DMS 273 (cell line): ENCODE data around the gene ADAMTS7.
"Not testable (repeated sequence)": the region's sequence is repeated elsewhere in the genome, so short reads cannot be mapped to it uniquely, and the experiment has no call there.

Source experiments
- DNase-seq: peaks from one replicate; lab custom pipeline; 2025; ENCODE audit not compliant: unreplicated experiment; lab: John Stamatoyannopoulos, UW

Gene ADAMTS7

DNA sequence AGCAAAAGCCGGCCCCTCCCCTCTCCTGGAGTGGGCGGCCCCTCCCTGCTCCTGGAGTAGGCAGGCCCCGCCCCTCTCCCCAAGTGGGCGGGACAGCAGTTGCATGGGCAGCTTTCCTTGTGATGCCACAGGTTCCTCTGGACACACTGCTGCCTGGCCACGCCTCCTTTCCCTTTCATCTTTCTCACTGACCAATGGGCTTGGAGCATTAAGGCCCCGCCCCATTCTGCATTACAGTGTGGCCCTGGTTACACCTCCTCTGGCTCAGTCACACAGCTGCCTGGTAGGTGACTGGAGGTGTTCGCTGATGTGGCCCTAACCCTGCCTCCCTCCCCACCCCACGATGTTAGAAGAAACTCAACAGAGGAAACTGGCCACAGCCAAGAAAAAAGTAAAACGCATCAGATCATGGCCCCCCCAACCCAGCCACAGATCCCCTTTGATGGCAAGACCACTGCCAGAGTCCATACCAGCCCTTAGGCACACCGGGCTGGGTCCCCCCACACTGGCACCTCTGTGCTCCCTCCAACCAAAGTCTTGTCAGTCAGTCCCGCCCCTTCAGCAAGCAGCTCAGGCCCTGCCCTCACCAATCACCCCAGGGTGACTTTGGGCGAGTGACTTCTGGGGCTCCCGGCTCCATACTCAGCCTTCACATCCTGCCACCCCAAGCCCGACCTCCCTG, 84.3 kb downstream of the ADAMTS7 start:
- peak; percentile 54 for DNase-seq

DNA sequence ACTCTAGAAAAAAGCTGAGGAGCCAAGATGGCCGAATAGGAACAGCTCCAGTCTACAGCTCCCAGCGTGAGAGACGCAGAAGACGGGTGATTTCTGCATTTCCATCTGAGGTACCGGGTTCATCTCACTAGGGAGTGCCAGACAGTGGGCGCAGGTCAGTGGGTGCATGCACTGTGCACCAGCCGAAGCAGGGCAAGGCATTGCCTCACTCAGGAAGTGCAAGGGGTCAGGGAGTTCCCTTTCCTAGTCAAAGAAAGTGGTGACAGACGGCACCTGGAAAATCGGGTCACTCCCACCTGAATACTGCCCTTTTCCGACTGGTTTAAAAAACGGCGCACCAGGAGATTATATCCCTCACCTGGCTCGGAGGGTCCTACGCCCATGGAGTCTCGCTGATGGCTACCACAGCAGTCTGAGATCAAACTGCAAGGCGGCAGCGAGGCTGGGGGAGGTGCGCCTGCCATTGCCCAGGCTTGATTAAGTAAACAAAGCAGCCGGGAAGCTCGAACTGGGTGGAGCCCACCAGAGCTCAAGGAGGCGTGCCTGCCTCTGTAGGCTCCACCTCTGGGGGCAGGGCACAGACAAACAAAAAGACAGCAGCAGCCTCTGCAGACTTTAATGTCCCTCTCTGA, 91.3 kb downstream of the ADAMTS7 start:
- DNase-seq = not testable (repeated sequence)

DNA sequence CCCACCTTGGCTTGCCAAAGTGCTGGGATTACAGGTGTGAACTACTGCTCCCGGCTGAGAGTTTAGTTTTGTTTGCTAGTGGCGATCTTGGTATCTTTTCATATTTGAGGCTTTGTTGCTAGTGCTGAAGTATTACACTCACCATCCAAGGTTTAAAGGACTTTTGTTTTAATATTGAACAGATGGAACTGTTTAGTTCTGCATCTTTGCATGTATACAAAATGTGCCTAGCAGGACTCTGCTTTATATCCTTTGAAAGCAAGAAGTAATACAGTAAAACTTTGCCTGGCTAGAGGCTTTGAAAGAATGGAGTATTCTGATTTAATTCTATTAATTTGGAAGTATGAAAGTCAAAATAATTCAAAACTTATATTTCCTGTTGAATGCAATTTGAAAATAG, 92.4 kb downstream of the ADAMTS7 start:
- DNase-seq = no peak

DNA sequence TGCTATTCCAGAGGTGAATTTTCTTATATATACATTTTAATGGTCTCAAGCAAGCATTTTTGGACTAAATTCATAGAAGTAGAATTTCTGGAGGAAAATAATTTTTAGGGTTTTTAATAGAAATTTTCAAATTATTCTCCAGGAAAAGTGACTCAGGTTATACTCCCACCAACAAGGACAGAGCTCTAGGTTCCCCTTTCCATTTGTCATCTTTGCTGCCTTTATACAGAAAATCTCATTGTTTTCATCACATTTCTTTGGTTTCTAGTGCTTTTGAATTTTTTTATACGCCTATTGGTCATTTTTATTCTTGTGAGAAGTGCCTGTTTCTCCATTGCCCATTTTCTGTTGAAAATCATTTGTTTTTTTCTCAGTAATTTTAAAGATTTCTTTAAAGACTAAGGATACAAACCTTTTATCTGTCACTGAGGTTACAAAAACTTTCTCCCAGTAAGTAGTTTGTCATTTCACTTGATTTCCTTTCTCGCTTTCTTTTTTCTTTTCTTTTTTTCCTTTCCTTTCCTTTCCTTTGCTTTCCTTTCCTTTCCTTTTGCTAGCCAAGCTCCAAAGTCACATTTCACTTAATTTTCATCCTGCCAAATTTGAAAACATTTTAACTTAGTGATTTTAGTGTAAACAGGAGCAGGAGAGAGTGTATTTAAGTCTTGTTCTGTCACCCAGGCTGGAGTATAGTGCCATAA, 93.2 kb downstream of the ADAMTS7 start:
- no peak for DNase-seq

DNA sequence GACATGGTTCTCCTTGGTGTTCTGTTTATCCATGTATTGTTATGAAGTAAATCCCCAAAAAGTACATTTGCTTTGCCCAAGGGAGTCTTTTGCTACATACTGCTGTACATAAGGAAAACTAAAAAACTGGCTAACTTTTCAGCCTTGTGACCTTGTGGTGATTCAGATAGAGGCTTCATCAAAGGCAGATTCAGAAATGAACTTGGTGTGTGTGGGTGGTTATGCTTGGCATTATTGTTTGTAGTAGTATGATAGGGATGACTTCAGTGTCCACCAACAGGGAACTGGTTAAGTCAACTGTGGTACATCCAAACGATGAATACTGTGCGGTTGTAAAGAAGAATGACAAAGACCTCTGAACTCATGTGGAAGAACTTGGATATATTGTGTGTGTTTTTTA, 94.6 kb downstream of the ADAMTS7 start:
- DNase-seq = no peak

DNA sequence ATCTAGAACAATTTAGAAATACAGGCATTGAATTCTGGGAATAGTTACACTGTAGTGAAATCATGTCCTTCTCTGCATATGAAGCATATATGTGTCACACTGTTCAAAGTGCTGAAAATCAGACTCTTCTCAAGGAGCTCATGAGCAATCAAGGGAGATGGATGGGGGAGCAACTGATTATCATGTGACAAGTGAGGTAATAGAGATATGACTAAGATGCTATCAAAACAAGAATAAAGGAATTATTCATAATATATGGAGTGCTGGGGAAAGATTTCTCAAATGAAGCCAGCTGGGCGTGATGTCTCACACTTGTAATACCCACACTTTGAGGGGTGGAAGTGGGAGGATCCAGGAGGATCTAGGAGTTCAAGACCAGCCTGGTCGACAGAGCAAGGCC, 95.3 kb downstream of the ADAMTS7 start:
- DNase-seq = no peak

DNA sequence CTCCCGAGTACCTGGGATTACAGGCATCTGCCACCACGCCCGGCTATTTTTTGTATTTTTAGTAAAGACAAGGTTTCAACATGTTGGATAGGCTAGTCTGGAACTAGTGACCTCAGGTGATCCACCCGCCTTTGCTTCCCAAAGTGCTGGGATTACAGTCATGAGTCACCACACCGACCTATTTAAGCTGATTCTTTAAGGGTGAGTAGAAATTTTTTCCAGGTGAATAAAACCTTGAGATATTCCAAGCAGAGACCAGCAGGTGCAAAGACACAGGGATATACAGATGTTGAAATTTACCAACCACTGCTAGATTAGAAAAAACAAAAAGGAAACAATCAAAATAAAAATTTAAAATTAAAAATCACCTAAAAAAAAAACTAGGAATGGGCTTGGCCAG, 95.8 kb downstream of the ADAMTS7 start:
- DNase-seq = no peak

DNA sequence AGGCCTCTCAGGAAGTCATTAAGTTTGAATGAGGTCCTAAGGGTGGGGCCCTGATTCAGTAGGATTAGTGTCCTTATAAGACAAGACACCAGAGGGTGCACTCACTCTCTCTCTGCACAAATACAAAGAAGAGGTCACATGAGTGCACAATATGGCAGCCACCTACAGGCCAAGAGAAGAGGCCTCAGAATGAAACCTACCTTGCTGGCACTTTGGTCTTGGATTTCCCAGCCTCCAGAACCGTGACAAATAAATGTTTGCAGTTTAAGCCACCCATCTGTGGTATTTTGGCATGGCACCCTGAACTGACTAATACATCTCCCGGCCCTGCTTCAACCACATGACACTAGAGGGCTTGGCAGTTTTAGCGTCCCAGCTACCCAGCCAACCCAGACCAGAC, 96.4 kb downstream of the ADAMTS7 start:
- DNase-seq = peak; percentile 24

DNA sequence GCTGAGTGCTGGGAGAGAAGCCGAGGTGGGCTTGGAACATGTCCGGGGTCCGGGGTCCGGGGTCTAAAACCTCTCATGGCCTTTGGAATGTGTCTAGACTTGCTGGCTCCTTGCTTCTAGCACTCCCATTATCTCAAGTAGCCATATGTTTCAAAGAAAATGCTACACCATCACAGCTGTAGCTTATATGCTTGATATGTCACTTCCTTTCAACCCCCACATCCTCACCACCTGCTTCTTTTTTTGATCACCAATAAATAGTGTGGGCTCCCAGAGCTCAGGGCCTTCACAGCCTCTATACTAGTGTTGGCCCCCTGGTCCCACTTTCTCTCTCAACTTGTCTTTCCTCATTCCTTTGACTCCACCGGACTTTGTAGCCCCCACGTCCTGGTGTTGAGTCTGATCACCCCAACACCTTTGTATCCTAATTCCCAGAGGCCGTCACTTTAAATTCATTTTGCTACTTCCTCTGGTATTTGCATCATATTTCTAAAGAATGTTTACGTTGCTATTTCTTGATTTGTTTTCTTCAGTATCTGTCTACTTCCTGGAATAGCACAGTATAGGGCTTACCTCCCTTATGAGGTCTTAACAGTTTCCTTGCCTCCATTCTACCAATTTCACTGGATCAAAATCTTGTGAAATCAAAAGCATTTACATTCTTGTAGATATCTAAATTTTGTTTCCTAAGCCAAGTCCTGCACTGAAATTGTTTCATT, 98.3 kb downstream of the ADAMTS7 start:
- DNase-seq = peak; percentile 75

DNA sequence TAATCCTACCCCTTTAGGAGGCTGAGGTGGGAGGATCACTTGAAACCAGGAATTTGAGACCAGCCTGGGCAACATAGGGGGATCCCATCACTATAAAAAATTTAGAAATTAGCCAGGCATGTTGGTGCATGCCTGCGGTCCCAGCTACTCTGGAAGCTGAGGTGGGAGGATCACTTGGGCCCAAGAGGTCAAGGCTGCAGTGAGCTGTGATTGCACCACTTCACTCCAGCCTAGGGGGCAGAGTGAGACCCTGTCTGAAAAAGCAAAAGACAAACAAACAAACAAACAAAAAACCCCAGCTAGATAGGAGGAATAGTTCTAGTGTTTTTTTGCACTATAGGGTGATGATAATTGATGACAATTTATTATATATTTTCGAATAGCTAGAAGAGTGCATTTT, 99.6 kb downstream of the ADAMTS7 start:
- DNase-seq = no peak

DNA sequence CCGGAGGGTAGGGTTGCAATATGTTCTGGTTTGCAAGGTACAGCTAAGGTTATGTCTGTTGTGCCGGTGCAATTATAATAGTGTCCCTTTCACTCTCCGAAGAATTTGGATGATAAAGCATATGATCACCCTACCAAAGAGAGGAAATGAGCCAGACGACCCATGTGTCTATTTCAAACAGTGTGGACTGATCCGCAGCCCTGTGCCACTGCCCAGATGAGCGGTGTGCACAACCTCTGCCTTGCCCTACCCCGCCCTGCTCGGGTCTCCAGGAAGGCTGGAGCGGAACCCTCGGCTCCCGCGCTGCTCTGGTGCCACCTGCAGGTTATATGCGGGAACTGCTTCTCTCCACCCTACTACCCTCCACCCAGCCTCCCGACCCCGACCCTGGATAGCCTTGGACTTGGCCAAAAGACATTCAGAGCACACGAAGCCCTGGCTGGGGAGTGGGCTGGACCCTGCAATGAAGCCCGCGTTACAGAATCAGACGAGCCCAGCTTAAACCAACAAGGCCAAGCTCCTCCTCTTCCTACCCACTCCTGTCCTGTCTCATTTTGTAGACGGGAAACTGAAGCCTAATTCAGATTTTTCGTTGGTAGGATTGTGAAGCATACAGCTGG, 101.9 kb downstream of the ADAMTS7 start:
- peak; percentile 80 for DNase-seq
